Measurements from ENCODE around the gene HSPA8.

HSPA8 gene

GRCh38 chr11:123046473-123047259 is 15.3 kb downstream of the HSPA8 start:
- DNase-seq: no peak

DNA sequence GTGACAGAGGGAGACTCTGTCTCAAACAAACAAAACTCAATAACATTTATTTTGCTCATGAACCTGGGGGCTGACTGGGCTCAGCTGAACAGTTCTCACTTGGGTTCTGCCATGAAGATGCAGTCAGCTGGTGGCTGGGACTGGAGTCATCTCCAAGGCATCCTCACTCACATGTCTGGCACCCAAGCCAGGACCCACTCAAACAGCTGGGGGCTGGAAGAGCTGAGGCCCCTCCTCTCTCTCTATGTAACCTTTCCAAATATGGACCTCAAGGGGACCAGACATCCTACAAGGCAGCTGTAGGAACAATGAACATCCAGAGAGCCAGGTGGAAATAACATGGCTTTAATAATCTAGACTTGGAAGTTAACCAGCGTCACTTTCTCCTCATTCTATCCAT is 16.8 kb downstream of the HSPA8 start:
- DNase-seq: no peak

- no peak for DNase-seq
Observed at GRCh38 chr11:123041185-123041584, 20.8 kb downstream of the HSPA8 start.

DNA sequence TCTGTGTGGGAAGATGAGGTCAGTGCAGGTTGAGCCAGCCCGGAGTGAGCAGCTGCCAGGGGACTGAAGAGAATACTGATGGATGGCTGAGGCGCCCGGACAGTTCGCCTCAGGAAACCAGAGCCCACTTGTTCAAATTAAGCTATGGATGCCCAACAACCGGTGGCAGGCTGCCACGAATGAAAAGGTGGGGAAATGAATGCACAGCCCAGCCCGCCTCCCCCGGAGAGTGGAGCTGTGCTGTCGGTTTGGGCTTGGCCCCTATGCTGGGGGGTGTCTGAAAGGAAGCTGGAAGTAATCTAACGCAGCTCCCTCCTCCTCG is 21.9 kb downstream of the HSPA8 start:
- DNase-seq: no peak

GRCh38 chr11:123035831-123036230 is 26.1 kb downstream of the HSPA8 start:
- no peak for DNase-seq

DNA sequence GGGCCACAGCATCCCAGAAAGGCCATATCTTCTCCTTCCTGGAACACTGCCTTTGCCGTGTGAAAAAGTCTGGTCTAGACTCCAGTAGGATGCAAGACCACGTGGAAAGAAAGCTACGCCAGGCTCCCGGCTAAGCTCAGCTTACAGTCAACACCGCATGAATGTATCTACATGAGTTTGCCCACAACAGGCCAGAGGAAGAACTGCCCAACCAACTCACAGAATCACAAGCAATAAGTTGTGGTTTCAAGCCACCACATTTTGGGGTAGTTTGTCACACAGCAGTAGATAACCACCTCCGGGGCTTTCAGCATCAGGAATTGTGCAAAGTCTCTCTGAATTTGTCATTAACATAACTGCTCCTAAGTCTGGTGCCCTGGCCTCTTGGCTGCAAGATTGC is 27.3 kb downstream of the HSPA8 start:
- DNase-seq: no peak

DNA sequence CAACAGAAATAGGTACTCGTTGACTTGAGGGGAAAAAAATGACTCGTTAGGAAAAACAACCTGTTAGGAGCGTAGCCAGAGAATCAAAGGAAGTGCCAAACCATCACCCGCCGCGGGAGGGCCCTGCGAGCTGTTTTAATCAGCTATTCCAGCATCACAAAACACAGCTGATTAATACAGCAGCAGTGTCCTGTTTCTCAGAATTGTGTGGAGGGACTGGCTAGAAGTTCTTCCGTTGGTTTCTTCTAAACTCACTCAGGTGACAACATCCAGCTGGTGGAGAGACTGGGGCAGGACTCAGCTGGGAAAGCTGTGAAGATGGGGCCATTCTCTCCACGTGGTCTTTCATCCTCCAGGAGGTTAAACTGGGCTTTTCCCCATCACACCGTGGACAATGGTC is 28.0 kb downstream of the HSPA8 start:
- no peak for DNase-seq

DNA sequence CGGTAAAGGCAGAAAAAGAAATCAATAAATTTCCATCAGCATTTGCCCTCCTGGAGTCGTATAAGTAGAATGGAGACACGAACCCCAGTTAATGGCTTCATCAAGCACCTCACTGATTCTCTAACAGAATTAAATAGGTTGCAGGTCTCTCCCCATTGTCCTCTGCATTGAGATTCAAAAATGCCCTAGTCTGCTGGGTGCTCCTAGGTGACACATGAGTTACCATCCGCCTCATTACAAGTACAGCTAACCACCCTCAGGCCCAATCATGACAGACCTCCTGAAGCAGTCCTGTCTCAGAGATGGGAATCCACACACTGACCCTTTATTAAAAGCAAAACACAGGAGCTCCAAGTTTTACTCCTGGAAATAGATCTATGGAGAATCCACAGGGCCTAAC is 31.4 kb downstream of the HSPA8 start:
- no peak for DNase-seq

DNA sequence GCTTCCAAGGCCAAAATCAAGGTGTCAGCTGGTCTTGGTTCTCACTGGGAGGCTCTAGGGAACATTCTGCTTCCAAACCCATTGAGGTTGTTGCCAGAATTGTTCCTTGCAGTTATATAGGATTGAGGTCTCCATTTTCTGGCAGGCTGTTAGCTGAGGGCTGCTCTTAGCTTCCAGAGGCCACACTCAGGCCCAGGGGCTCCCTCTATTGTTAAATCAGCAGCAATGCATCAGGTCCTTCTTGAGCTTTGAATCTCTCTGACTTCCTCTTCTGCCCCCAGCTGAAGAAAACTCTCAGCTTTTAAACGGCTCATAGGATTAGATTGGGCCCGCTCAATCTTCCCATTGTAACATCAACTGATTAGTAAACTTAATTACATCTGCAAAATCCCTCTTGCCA is 41.0 kb downstream of the HSPA8 start:
- DNase-seq: peak; percentile 85

GRCh38 chr11:123018702-123019101 is 43.2 kb downstream of the HSPA8 start:
- no peak for DNase-seq

DNA sequence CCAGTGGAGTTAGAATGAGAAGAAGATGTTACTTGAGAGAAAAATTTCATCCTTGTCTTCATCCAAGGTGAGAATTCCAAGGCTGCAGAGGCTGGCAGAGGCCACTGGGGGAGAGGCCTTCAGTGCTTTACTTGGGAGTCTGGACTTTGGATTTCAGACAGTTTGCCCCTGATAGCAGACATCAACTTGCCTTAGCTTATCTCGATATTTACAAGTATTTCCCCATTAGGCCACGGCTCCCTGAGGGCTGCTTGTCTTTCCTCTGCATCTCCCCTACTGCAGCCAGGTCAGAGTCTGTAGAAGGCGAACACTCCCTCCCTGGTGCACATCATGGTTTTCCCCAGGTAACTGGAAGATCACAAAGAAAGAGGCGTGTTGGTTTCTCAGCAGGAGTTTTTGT is 50.4 kb downstream of the HSPA8 start:
- DNase-seq: no peak

Data from NCI-H1105 treated with DMSO at 0.1 percent for 48 hours (cell line).